HT-29 (cell line): Measurements from ENCODE around the gene HSPBAP1. TPM values are rescaled to one million over a fixed set of nuclear protein-coding genes. Genes with fewer than 3 reads are reported as not detected.
A peak's percentile ranks its signal among the peaks of the same experiment; 100 is the strongest.

ENCODE experiments used
- DNase-seq: peaks from one replicate; pipeline ENCODE4 v3.0.0-alpha.2; 2015; ENCODE audit warnings: low spot score
- total RNA-seq: library from RNA; depleted of rRNA; stranded (reverse); fragments of >200 nt; shearing (Covaris generic); gene quantifications from 2 replicates; pipeline ENCODE4 v1.2.3, GENCODE V29; 2014; rRNA removed

The HSPBAP1 gene
- 3.5 and 4.1 TPM in 2 replicates for total RNA-seq

GRCh38 chr3:122793568-122794416 is at the start of gene HSPBAP1:
TSS of gene HSPBAP1 (minus strand) at chr3:122793831. CDS start at chr3:122793680, 151 bp downstream.
- peak; percentile 91 for DNase-seq

GRCh38 chr3:122835590-122835989 is 42.0 kb upstream of the HSPBAP1 start:
- no peak for DNase-seq

DNA sequence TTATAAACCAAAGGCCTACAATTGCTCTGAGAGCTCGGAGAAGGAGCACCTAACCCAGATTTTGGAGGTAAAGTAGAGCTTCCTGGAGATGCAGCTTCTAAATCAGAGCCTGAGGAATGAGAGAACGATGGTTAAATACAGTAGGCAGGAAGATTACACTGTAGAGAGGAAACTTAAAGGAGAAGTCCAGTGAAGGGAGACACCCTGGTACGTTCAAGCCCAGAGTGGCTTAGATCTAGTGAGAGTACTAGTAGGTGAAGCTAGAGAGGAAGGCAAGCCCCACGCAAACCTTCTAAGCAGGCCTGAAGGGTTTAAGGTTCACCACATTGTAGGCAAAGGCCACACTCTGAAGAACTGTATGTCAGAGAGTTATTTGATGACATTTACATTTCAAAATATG is 34.6 kb upstream of the HSPBAP1 start:
- DNase-seq = no peak

GRCh38 chr3:122826278-122826677 is 32.6 kb upstream of the HSPBAP1 start:
- DNase-seq = no peak

DNA sequence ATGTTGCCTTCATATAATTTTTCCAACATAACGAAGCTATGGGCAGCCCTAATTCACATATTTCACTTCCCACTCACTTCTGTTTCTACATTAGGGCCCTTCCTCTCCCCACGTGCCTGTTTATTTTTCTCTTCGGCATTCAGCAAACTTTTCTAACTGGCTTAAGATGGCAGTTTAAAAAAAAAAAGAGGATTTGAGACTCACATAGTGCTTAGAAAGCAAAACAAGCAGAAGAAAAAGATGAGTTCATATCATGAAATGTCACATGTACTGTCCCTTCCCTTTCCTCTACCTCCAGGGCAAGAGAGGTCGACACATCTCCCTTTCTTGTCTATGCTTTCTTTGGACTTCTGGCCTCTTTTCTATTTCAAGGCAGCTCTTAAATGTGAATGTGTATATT is 31.8 kb upstream of the HSPBAP1 start:
- DNase-seq = no peak

- DNase-seq = no peak
Measured at GRCh38 chr3:122824465-122825381, 31.1 kb upstream of the HSPBAP1 start.

DNA sequence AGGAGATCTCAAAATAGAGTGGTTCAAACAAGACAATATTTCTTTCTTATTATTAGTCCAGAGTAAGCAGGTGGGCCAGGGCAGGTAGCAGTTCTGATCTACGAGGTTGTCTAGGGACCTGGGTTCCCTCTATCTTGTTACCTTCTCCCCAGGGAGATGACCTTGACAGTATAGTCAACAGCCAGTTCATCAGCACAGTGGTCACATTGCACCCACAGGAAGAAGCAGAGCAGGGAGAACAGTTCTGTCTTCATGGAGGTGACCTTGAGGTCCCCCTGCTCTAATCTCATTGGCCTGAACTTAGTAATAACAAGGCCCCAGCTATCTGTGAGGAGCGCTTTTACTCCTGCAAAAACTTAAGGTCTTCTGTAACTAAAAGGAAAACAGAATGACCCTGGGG is 23.0 kb upstream of the HSPBAP1 start:
- no peak for DNase-seq

DNA sequence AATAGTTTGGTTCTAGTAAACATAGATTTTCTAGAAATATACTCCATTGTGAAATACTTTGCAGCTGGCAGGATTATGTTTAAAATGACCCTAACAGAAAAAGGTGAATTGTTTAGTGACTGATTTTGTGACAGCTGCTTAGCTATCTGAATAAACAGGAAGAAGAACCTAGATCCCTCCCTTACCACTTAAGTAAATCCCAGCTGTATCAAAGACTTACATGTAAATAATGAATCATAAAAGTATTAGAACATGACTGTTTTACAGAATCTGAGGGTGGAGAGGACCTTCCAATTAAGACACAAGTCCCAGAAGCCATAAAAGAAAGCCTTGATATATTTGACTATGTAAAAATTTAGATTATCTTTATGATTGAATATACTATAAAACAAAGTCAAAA is 17.1 kb upstream of the HSPBAP1 start:
- no peak for DNase-seq

- DNase-seq = no peak
Measured at GRCh38 chr3:122803977-122804376, 10.3 kb upstream of the HSPBAP1 start.

DNA sequence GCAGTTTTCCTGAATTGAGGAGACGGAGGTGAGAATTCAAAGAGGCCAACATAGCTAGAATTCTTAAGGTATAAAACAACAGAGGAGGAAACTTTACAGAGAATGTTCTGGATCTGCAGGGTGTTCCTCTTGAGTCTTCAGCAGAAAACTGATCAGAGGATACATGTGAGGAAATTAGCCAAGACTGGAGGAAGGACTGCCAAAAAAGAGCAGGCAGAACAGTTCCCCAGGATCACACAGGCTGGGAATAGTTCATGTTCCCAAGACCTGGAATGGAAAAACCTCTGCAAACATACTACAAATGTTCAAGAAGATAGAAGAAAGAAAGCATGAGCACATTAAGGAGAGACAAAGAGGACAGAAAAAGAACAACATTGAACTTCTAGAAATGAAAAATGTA is 8.7 kb upstream of the HSPBAP1 start:
- DNase-seq = no peak

- DNase-seq = no peak
Measured at GRCh38 chr3:122800706-122801237, 7.1 kb upstream of the HSPBAP1 start.

DNA sequence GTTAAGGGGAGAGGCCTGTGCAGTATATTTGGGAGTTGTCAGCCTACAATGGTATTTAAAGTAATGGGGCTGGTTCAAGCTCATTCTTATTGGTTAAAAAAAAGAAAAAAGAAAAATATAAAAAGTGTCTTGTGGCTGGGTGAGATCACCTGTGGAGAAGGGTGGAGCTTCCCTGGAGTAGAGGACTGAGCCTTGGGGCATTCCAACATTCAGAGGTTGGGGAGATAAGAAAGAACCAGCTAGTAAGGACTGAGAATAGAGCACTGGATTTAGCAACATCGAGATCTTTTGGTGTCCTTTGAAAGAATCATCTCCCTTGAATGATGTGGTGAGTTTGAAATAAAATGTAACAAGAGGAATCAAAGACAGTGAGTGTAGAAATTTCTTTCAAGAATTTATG is 6.4 kb upstream of the HSPBAP1 start:
- DNase-seq = no peak

- no peak for DNase-seq
Measured at GRCh38 chr3:122799322-122799721, 5.7 kb upstream of the HSPBAP1 start.

DNA sequence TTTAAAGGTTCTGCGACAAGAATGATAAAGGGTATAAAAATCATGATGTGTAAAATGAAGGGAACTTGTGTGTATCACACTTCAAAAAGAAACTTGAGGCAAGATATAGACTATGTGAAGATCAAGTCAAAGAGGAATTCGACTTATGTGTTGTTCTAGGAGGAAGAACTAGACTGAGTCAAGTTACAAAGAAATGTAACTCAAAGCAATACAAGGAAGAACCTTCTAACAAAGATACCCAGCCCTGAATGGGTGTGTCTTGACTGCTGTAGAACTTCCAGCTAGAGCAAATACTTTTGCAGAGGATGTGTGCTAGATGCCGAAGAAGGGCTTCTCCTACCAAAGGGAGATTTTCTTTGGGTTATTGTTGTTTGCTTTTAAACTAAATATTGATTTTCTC is 3.7 kb upstream of the HSPBAP1 start:
- no peak for DNase-seq

GRCh38 chr3:122795674-122796195 is 2.1 kb upstream of the HSPBAP1 start:
- DNase-seq = peak; percentile 4

DNA sequence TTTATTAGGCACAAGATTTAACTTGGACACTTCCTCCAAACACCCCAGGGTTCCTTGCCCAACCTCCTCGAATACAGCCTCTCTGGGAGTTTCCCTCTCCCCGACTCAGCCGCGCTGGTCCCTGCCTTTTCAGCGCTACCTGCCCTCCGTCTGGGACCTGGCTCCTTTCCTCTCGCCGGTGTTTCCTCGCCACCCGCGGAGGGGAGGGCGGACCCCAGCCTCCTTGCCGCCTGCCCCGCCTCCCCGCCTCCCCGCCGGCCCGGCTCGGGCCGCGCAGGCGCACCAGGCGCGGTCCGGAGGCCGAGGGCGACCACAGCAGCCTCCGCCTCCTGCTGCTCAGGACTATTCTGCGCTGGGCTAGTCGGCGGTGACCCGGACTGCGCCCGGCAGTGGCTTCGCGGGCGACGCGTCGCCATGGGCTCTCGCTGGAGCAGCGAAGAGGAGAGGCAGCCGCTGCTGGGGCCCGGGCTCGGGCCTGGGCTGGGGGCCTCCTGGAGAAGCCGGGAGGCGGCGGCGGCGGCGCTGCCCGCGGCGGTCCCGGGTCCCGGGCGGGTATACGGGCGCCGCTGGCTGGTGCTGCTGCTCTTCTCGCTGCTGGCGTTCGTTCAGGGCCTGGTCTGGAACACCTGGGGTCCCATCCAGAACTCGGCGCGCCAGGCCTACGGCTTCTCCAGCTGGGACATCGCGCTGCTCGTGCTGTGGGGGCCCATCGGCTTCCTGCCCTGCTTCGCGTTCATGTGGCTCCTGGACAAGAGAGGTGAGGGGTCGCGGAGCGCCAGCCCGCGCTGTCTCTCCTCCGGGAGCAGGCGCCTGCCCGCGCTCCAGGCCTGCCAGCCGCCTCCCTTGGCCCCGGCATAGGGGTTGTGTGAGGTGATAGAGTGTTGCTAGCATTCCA is 1.4 kb upstream of the HSPBAP1 start, which contains the start of gene SLC49A4:
TSS of gene SLC49A4 (plus strand) at position 291 of the 895 bp plus-strand sequence. CDS start at position 415, 124 bp downstream.
- DNase-seq = peak; percentile 87

- DNase-seq = no peak
Measured at GRCh38 chr3:122794483-122794778, 800 bp upstream of the HSPBAP1 start.

GRCh38 chr3:122789585-122790273 is 3.9 kb downstream of the HSPBAP1 start:
- no peak for DNase-seq

- DNase-seq = no peak
Measured at GRCh38 chr3:122787872-122788271, 5.8 kb downstream of the HSPBAP1 start.

GRCh38 chr3:122786066-122786465 is 7.6 kb downstream of the HSPBAP1 start:
- peak; percentile 66 for DNase-seq
